Spleen (tissue), 7 donors: ENCODE results near the gene MAEA.

Experiments used
- POLR2A ChIP-seq, 3 donors: fragments of 450-650 bp; IDR thresholded peaks; one replicate each; pipeline ENCODE4 v1.5.1; 2017; ENCODE audit warnings: antibody characterized with exemption in 3 of 3, mild to moderate bottlenecking in 1 of 3
- POLR2AphosphoS5 ChIP-seq, 3 donors: sonication (generic); formaldehyde crosslinking; IDR thresholded peaks; one replicate each; pipeline ENCODE4 v1.5.1; 2017; ENCODE audit warnings: antibody characterized with exemption in 3 of 3
- TF ChIP-seq, protein P1 (sequence below), 11 experiments: fragments of 200-600 bp in 7 of 11; fragments of 450-650 bp in 4 of 11; sonication (generic) in 4 of 11; IDR thresholded peaks in 8 of 11; conservative IDR thresholded peaks in 3 of 11; 1 replicate in 7 of 11; 2 replicates in 4 of 11; pipeline versions ENCODE4 v1.4.0 to v1.8.0; 2016 to 2021; ENCODE audit warnings: antibody characterized with exemption in 11 of 11, inconsistent platforms in 4 of 11, mild to moderate bottlenecking in 1 of 11
- donor health status: DM: no; HTN: no; CAD: no; lungs with moderate emphysema.
- donor health status: DM: no; HTN: no; CAD: no.
- donor health status: DM: no; HTN: no; CAD: no.

GRCh38 chr4:1298461-1298860 lies 8.8 kb downstream of the MAEA start:
- TF ChIP-seq, protein P1, sequence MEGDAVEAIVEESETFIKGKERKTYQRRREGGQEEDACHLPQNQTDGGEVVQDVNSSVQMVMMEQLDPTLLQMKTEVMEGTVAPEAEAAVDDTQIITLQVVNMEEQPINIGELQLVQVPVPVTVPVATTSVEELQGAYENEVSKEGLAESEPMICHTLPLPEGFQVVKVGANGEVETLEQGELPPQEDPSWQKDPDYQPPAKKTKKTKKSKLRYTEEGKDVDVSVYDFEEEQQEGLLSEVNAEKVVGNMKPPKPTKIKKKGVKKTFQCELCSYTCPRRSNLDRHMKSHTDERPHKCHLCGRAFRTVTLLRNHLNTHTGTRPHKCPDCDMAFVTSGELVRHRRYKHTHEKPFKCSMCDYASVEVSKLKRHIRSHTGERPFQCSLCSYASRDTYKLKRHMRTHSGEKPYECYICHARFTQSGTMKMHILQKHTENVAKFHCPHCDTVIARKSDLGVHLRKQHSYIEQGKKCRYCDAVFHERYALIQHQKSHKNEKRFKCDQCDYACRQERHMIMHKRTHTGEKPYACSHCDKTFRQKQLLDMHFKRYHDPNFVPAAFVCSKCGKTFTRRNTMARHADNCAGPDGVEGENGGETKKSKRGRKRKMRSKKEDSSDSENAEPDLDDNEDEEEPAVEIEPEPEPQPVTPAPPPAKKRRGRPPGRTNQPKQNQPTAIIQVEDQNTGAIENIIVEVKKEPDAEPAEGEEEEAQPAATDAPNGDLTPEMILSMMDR (IDR thresholded peaks at IDR 0.05 in 8 of 11, conservative IDR thresholded peaks at IDR 0.05 in 3 of 11), result no peak
- TF ChIP-seq POLR2AphosphoS5 (IDR thresholded peaks at IDR 0.05) (no peak), POLR2A (IDR thresholded peaks at IDR 0.05) (no peak)
